ENCODE results near the gene ARL14EPL. TPM values are rescaled to one million over a fixed set of nuclear protein-coding genes. Genes with fewer than 3 reads are reported as not detected.

The ARL14EPL gene
- total RNA-seq, 6 donors from 2014 or later, result not detected

- no peaks in the 10 kb centered on the region for H3K27me3 ChIP-seq
- no peaks in the 10 kb centered on the region for H3K9me3 ChIP-seq
- TF ChIP-seq POLR2AphosphoS5 (IDR thresholded peaks at IDR 0.05) (no peak), POLR2A (IDR thresholded peaks at IDR 0.05) (no peak), EP300 (IDR thresholded peaks at IDR 0.05) (no peak)
- TF ChIP-seq, protein P1, sequence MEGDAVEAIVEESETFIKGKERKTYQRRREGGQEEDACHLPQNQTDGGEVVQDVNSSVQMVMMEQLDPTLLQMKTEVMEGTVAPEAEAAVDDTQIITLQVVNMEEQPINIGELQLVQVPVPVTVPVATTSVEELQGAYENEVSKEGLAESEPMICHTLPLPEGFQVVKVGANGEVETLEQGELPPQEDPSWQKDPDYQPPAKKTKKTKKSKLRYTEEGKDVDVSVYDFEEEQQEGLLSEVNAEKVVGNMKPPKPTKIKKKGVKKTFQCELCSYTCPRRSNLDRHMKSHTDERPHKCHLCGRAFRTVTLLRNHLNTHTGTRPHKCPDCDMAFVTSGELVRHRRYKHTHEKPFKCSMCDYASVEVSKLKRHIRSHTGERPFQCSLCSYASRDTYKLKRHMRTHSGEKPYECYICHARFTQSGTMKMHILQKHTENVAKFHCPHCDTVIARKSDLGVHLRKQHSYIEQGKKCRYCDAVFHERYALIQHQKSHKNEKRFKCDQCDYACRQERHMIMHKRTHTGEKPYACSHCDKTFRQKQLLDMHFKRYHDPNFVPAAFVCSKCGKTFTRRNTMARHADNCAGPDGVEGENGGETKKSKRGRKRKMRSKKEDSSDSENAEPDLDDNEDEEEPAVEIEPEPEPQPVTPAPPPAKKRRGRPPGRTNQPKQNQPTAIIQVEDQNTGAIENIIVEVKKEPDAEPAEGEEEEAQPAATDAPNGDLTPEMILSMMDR (IDR thresholded peaks at IDR 0.05), result peak; percentile 48 to 78 (median 68)
- ATAC-seq (ENCODE audit: low FRiP score in 2 of 2) (peak in 1 of 2 donors; percentile 75), DNase-seq (no peak)
- H3K4me1 ChIP-seq, result no peaks in the 10 kb centered on the region
- WGBS, 2 donors, result 11 to 28% methylated on average over 4 of the region's 4 CpGs
- H3K27ac ChIP-seq, result no peak overlapping the region
- no peak overlapping the region for H3K4me3 ChIP-seq
- no peaks in the 10 kb centered on the region for H3K36me3 ChIP-seq
These were observed 35.9 kb downstream of the ARL14EPL start for GRCh38 chr5:116068028-116068632.

GRCh38 chr5:116071211-116071610, 38.9 kb downstream of the ARL14EPL start:
- DNase-seq, result no peak
- Histone ChIP-seq H3K27ac (no peak overlapping the region), H3K4me3 (no peak overlapping the region), H3K4me1 (no peaks in the 10 kb centered on the region), H3K9me3 (no peaks in the 10 kb centered on the region), H3K36me3 (no peaks in the 10 kb centered on the region), H3K27me3 (no peaks in the 10 kb centered on the region)
- TF ChIP-seq EP300 (IDR thresholded peaks at IDR 0.05) (no peak), POLR2AphosphoS5 (IDR thresholded peaks at IDR 0.05) (no peak), POLR2A (IDR thresholded peaks at IDR 0.05) (no peak)
- TF ChIP-seq, protein P1 (IDR thresholded peaks at IDR 0.05), result no peak
- no peak for ATAC-seq (ENCODE audit: low FRiP score in 2 of 2)
- 92 to 100% methylated on average over 1 of the region's 1 CpG for WGBS, 2 donors

DNA sequence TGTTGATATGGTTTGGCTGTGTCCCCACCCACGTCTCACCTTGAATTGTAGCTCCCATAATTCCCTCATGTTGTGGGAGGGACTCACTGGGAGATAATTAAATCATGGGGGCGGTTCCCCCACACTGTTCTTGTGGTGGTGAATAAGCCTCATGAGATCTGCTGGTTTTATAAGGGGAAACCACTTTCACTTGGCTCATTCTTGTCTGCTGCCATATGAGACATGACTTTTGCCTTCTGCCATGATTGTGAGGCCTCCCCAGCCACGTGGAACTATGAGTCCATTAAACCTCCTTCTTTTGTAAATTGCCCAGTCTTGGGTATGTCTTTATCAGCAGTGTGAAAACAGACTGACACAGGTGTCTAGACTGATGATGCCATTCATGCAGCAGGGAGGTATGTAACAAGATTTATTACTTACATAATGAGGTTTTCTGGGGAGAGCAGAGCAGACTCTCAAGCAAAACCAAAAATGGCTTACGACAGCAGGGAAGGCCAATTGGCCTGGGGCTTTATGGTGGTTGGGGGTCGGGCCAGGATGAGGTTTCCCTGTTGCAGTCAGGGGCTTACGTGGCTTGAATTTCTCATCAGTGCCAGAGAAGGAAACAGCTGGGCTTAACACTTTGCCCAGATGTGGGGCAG, 43.0 kb downstream of the ARL14EPL start:
- Histone ChIP-seq H3K4me1 (no peaks in the 10 kb centered on the region), H3K36me3 (no peaks in the 10 kb centered on the region), H3K4me3 (no peak overlapping the region), H3K27ac (no peak overlapping the region), H3K9me3 (no peaks in the 10 kb centered on the region), H3K27me3 (no peaks in the 10 kb centered on the region)
- TF ChIP-seq POLR2A (IDR thresholded peaks at IDR 0.05) (no peak), POLR2AphosphoS5 (IDR thresholded peaks at IDR 0.05) (no peak), EP300 (IDR thresholded peaks at IDR 0.05) (no peak)
- TF ChIP-seq, protein P1 (IDR thresholded peaks at IDR 0.05), result no peak
- WGBS, 2 donors, result 69 to 71% methylated on average over 6 of the region's 6 CpGs
- ATAC-seq (ENCODE audit: low FRiP score in 2 of 2), result no peak
- DNase-seq, result no peak

GRCh38 chr5:116076496-116076895, 44.2 kb downstream of the ARL14EPL start:
- Histone ChIP-seq H3K36me3 (no peaks in the 10 kb centered on the region), H3K4me3 (no peak overlapping the region), H3K9me3 (no peaks in the 10 kb centered on the region), H3K4me1 (no peaks in the 10 kb centered on the region), H3K27ac (no peak overlapping the region), H3K27me3 (no peaks in the 10 kb centered on the region)
- 56 to 80% methylated on average over 1 of the region's 1 CpG for WGBS, 2 donors
- peak in 1 of 2 donors; percentile 54 for ATAC-seq (ENCODE audit: low FRiP score in 2 of 2)
- no peak for DNase-seq
- TF ChIP-seq EP300 (IDR thresholded peaks at IDR 0.05) (no peak), POLR2AphosphoS5 (IDR thresholded peaks at IDR 0.05) (no peak), POLR2A (IDR thresholded peaks at IDR 0.05) (no peak)
- TF ChIP-seq, protein P1 (IDR thresholded peaks at IDR 0.05), result no peak

DNA sequence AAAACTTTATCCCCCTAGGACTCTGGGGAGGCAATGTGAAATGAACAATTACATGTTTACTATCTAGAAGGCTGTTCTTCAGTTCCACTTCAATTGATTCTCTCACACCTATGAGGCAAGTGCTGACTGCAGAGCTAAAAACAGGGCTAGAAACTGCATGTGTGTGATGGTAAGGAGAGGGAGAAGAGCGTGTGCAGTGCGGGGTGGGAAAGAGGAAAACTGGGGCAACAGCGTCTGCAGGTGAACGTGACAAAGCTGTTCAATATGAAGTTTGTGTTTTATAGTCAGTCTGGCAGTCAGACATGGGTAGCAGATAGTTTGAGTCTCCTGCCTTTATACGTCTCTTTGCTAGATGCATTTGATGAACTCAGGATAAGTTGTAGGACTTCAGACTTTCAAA, 45.9 kb downstream of the ARL14EPL start:
- no peaks in the 10 kb centered on the region for H3K27me3 ChIP-seq
- no peak for ATAC-seq (ENCODE audit: low FRiP score in 2 of 2)
- no peaks in the 10 kb centered on the region for H3K36me3 ChIP-seq
- WGBS, 2 donors, result 88 to 89% methylated on average over 5 of the region's 5 CpGs
- DNase-seq, result no peak
- H3K9me3 ChIP-seq, result no peaks in the 10 kb centered on the region
- H3K4me1 ChIP-seq, result no peaks in the 10 kb centered on the region
- no peak overlapping the region for H3K4me3 ChIP-seq
- H3K27ac ChIP-seq, result no peak overlapping the region
- TF ChIP-seq EP300 (IDR thresholded peaks at IDR 0.05), result no peak
- TF ChIP-seq, protein P1 (IDR thresholded peaks at IDR 0.05), result no peak
- TF ChIP-seq POLR2A (IDR thresholded peaks at IDR 0.05), result no peak
- no peak for TF ChIP-seq POLR2AphosphoS5 (IDR thresholded peaks at IDR 0.05)

All from upper lobe of left lung (tissue), 6 donors.